ENCODE results near the gene IL2RA. TPM values are rescaled to one million over a fixed set of nuclear protein-coding genes. Genes with fewer than 3 reads are reported as not detected.

The IL2RA gene
- total and polyA plus RNA-seq, 10 of the 15 experiments (the other 5 are each of a cell fraction or from before 2014, with no cell fraction given), result 2.2 to 6.0 (median 4.9) TPM

DNA sequence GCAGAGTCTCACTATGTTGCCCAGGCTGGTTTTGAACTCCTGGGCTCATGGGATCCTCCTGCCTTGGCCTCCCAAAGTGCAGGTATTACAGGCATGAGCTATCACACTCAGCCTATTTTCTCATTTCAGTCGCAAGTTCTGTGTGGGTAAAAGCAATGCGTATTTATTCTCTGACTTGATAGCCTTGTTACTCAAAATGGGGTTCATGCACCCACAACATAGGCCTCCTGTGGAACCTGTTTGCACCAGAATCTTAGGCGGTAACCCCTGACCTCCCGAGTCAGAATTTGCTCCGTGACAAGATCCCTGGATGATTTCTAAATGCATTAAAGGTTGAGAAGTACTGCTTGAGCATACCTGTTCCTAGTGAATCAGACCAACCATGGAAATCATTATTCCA, 7.3 kb downstream of the IL2RA start:
- peaks cover 64% of the 10 kb centered on the region for H3K4me1 ChIP-seq (ENCODE audit: control insufficient read depth, insufficient read depth, low read length)
- ATAC-seq (no peak), FAIRE-seq (no peak), DNase-seq (ENCODE audit: low read depth, low spot score) (no peak)
- no peaks in the 10 kb centered on the region for H4K20me1 ChIP-seq (ENCODE audit: control insufficient read depth, insufficient read depth)
- H3K36me3 ChIP-seq (ENCODE audit: control insufficient read depth in 2 of 2, insufficient read depth in 2 of 2, low read length in 1 of 2), result no peaks in the 10 kb centered on the region
- H3K4me3 ChIP-seq, result no peak overlapping the region
- WGBS (ENCODE audit: insufficient coverage, insufficient replicate concordance, low lambda C conversion rate, missing lambda C conversion rate), result 79% methylated on average over 5 of the region's 5 CpGs
- no TSS peak for BruUV-seq (replicated peaks)
- H3K9me3 ChIP-seq (replicated peaks; ENCODE audit: control insufficient read depth, insufficient read depth, low read length), result no peaks in the 10 kb centered on the region
- no peak overlapping the region for H3K4me2 ChIP-seq (ENCODE audit: control insufficient read depth, insufficient read depth)
- TF ChIP-seq RBBP5 (conservative IDR thresholded peaks at IDR 0.05) (no peak), SRF (IDR thresholded peaks at IDR 0.05; ENCODE audit: low read depth in 2 of 2, low read length in 2 of 2) (no peak), SMARCA5 (IDR thresholded peaks at IDR 0.05) (no peak), NR2C2 (IDR thresholded peaks at IDR 0.05; ENCODE audit: borderline replicate concordance, control insufficient read depth, insufficient read length, low read depth) (no peak), NFYB (IDR thresholded peaks at IDR 0.05; ENCODE audit: insufficient read depth, low read depth, low read length) (no peak)
- TF ChIP-seq, protein P1, sequence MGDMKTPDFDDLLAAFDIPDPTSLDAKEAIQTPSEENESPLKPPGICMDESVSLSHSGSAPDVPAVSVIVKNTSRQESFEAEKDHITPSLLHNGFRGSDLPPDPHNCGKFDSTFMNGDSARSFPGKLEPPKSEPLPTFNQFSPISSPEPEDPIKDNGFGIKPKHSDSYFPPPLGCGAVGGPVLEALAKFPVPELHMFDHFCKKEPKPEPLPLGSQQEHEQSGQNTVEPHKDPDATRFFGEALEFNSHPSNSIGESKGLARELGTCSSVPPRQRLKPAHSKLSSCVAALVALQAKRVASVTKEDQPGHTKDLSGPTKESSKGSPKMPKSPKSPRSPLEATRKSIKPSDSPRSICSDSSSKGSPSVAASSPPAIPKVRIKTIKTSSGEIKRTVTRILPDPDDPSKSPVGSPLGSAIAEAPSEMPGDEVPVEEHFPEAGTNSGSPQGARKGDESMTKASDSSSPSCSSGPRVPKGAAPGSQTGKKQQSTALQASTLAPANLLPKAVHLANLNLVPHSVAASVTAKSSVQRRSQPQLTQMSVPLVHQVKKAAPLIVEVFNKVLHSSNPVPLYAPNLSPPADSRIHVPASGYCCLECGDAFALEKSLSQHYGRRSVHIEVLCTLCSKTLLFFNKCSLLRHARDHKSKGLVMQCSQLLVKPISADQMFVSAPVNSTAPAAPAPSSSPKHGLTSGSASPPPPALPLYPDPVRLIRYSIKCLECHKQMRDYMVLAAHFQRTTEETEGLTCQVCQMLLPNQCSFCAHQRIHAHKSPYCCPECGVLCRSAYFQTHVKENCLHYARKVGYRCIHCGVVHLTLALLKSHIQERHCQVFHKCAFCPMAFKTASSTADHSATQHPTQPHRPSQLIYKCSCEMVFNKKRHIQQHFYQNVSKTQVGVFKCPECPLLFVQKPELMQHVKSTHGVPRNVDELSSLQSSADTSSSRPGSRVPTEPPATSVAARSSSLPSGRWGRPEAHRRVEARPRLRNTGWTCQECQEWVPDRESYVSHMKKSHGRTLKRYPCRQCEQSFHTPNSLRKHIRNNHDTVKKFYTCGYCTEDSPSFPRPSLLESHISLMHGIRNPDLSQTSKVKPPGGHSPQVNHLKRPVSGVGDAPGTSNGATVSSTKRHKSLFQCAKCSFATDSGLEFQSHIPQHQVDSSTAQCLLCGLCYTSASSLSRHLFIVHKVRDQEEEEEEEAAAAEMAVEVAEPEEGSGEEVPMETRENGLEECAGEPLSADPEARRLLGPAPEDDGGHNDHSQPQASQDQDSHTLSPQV (IDR thresholded peaks at IDR 0.05), result no peak
- TF ChIP-seq, protein P2, sequence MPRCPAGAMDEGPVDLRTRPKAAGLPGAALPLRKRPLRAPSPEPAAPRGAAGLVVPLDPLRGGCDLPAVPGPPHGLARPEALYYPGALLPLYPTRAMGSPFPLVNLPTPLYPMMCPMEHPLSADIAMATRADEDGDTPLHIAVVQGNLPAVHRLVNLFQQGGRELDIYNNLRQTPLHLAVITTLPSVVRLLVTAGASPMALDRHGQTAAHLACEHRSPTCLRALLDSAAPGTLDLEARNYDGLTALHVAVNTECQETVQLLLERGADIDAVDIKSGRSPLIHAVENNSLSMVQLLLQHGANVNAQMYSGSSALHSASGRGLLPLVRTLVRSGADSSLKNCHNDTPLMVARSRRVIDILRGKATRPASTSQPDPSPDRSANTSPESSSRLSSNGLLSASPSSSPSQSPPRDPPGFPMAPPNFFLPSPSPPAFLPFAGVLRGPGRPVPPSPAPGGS (IDR thresholded peaks at IDR 0.05; ENCODE audit: borderline replicate concordance, insufficient read depth, low read depth, low read length, poor library complexity, severe bottlenecking), result no peak
- H2AFZ ChIP-seq (ENCODE audit: control insufficient read depth, low read depth, low read length), result no peak overlapping the region
- no peak overlapping the region for H3K27ac ChIP-seq (ENCODE audit: control insufficient read depth, insufficient read depth)
- intact Hi-C loops (cut with micrococcal nuclease; ENCODE audit: unreplicated experiment) (loop anchor here (5.0 kb wide), 3 partner anchors 193 to 473 kb away; no protein-coding TSS in a partner anchor), in situ Hi-C loops (cut with MboI) (no loop called here)
- no peak overlapping the region for H3K9ac ChIP-seq (ENCODE audit: control insufficient read depth, insufficient read depth, low read length)
- ChIA-PET CTCF (interaction anchor here (2.2 to 10.2 kb wide), 3 partner anchors 31 to 78 kb away, joined by 9 to 101 read pairs (median 95); partner anchors contain the start of gene IL15RA), SMC1A (ENCODE audit: uncharacterized antibody, unreplicated experiment) (interaction anchor here (0.5 to 8.1 kb wide), 4 partner anchors 16 to 41 kb away, joined by 3 to 66 read pairs (median 36); no protein-coding TSS in a partner anchor), POLR2A (interaction anchor here (1.9 kb wide), 1 partner anchor 32 kb away, joined by 7 read pairs; no protein-coding TSS in a partner anchor), RAD21 (ENCODE audit: unreplicated experiment) (interaction anchor here (0.9 to 1.9 kb wide), 3 partner anchors 8 to 32 kb away, joined by 3 to 6 read pairs (median 5); no protein-coding TSS in a partner anchor)
- no peaks in the 10 kb centered on the region for H3K79me2 ChIP-seq (ENCODE audit: control insufficient read depth, insufficient read depth, low read length)
- H3K27me3 ChIP-seq (replicated peaks in 1 of 2; ENCODE audit: control insufficient read depth in 2 of 2, insufficient read depth in 2 of 2, low read length in 1 of 2), result no peaks in the 10 kb centered on the region
